GM19023 (cell line): Measurements from ENCODE around the gene COL4A3.

Source experiments
- ATAC-seq: cut with Tn5 transposase; IDR thresholded peaks from one replicate; pipeline ENCODE4 v1.9.1; 2021; ENCODE audit warnings: mild to moderate bottlenecking, moderate library complexity; ENCODE audit not compliant: unreplicated experiment

Gene COL4A3

DNA sequence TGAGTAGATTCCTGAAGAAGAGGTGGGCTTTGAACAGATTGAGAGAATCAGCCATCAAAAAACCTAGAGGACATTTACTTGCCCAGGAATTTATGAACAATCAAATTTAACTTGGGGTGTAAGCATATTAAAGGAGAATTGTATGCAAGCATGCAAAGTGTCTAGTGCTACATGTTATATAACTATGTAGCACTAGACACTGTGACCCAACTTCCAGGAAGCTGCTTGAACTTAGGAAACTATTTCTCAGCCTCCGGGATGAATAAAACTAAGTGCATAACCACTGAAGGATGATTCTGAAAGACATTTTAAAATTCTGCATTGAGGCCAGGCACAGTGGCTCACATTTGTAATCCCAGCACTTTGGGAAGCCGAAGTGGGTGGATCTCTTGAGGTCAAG, 173.0 kb downstream of the COL4A3 start:
- ATAC-seq, result no peak

DNA sequence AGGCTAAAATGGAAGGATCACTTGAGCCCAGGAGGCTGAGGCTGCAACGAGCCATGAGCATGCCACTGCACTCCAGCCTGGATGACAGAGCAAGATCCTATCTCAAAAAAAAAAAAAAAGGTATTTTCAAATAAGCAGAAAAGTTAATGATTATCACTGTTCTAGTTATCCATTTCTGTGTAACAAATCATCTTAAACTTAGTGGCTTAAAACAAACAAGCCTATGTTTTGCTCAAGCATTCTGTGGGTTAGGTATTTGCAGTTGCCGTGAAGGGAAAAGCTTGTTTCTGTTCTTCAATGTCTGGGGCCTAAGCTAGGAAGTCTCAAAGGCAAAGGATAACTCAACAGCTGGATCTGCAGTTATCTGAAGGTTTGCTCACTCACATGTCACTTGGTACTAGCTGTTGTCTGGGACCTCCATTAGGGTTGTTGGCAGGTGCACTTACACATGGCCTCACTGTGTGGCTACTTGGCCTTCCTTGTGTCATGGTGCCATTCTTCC, 174.7 kb downstream of the COL4A3 start:
- ATAC-seq, result no peak

DNA sequence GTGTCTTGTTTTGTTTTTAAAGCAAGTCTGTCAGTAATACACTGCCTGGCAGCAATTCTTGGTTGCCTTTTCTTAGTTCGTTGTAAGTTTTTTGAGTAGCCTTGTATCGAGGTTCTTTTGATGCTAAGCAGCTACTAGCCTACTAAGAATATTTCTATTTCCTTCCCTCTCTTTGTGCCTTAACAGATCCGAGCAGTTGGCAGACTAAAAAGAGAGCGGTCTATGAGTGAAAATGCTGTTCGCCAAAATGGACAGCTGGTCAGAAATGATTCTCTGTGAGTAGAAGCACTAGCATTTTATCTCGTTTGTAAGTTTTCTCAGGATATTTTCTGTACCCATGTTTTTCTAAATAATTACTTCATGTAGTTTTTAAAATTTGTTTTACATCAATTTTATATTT, 175.7 kb downstream of the COL4A3 start:
- no peak for ATAC-seq

GRCh38 chr2:227341553-227341952, 177.1 kb downstream of the COL4A3 start:
- ATAC-seq, result no peak

DNA sequence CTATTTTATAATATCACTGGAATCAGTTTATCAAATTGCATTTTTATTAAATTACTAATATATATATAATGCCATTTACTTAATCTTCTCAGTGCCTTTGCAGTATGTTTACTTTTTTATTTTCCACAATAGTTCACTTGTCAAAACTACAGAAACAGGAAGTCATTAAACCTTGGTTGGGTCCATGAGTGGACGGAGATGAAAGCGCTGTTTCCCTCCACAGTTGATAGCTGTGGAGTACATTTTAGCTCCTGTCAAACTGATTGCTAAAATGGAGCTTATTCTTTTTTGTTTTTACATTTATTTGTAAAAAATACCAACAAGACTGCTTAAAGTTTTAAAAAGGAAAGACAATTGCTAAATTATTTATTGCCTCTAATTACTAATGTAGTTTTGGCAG, 179.8 kb downstream of the COL4A3 start:
- no peak for ATAC-seq

DNA sequence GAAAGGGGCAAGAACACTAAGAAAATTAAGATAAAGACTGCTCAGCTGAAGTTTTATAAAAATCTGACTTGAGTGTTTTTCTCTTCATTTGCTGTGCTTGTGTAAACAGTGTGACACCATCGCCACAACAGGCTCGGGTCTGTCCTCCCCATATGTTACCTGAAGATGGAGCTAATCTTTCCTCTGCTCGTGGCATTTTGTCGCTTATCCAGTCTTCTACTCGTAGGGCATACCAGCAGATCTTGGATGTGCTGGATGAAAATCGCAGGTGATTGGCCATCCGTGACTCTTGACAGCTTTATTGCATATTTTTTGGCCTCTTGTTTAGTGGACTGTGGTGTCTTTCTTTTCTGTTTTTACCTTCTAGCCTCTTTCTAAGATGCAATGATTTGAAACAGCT, 182.7 kb downstream of the COL4A3 start:
- ATAC-seq, result no peak

- no peak for ATAC-seq
Measured at GRCh38 chr2:227348324-227348723, 183.9 kb downstream of the COL4A3 start.

DNA sequence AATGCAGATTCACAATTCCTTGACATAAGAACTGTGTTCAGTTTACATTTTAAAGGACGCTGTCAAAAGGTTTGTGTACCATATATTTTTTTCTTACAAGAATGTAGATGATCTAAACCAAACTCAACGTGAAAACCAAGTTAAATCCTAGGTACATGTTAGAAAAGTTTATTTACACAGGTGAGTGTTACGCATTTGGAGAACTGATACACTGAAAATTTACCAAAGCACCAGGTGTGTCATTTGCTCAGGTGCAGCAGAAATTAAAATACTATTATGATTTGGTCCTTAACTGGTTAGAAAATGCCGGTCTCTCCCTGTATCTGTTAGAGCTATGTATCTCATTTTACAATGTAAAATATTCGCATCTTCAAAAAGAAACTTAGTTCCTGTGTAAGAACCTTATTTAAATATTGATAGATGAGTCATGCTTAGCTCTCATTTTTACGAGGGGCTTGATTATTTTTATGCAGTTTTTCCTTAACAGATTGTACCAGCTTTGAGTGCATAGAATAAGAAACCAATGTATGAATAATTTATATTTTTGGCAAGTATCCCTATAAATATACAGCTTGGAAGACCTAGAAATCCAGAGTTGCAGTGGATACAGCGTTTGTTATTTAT, 185.7 kb downstream of the COL4A3 start:
- no peak for ATAC-seq

DNA sequence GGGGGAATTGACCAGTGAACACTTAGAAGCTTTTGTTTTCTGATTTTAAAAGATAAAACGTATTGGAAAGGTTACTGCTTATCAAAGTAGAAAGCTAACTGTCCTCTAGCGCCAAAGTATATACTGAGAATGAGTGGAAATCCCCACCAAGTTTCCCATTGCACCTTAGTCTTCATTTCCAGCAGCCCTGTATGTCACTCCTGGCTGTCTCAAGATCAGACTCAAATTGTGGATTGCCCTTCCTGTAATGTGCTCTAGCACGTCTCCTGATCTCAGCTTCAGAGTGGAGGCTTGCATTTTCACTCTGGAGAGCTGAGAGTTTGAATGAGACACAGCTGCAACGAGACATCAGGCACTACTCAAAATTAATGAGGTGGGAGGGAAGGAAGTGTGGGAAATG, 187.2 kb downstream of the COL4A3 start:
- ATAC-seq, result peak; percentile 81

- no peak for ATAC-seq
Measured at GRCh38 chr2:227360351-227360750, 195.9 kb downstream of the COL4A3 start.

GRCh38 chr2:227363756-227364155, 199.3 kb downstream of the COL4A3 start:
- no peak for ATAC-seq
